Measurements from ENCODE around the gene ZHX3.

The ZHX3 gene

DNA sequence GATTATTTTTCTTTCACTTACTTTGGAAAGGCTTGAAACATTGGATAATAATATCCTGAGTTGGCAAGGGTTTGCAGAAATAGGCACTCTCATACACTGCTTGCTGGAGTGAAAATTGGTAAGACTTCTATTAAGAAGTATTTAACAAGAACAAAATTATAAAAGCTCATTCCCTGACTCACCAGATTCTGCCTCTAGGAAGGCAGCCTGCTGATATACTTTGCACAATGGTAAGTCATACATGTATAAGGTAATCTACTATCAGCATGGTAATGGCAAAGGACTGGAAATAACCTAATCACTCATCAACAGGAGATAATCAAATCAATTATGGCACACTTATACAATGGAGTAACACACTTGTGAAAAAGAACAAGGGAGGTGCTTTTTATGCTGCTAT is 94.4 kb downstream of the ZHX3 start:
- TF ChIP-seq, protein P1, sequence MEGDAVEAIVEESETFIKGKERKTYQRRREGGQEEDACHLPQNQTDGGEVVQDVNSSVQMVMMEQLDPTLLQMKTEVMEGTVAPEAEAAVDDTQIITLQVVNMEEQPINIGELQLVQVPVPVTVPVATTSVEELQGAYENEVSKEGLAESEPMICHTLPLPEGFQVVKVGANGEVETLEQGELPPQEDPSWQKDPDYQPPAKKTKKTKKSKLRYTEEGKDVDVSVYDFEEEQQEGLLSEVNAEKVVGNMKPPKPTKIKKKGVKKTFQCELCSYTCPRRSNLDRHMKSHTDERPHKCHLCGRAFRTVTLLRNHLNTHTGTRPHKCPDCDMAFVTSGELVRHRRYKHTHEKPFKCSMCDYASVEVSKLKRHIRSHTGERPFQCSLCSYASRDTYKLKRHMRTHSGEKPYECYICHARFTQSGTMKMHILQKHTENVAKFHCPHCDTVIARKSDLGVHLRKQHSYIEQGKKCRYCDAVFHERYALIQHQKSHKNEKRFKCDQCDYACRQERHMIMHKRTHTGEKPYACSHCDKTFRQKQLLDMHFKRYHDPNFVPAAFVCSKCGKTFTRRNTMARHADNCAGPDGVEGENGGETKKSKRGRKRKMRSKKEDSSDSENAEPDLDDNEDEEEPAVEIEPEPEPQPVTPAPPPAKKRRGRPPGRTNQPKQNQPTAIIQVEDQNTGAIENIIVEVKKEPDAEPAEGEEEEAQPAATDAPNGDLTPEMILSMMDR (conservative IDR thresholded peaks at IDR 0.05; ENCODE audit: low read length): no peak
- DNase-seq (ENCODE audit: low read depth): no peak
- H3K4me3 ChIP-seq (ENCODE audit: low read length): no peak overlapping the region

DNA sequence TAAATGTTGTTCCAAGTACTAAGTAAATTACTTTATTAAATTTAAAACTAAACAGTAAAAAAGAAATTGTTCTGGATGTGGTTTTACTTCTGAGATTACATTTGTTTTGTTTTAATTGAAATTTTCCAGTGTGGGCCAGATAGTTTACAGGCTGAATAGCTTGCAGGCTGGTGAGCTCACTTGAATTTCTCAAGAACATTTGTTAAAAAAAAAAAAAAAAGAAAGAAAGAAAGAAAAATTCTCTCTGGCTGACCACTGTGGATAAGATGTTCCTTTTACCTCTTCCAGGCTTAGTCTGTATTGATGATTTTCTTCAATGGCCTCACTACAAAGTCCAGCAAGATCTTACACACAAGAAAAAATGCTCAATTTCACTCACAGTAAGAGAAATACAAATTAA is 94.8 kb downstream of the ZHX3 start:
- H3K4me3 ChIP-seq (ENCODE audit: low read length): no peak overlapping the region
- TF ChIP-seq, protein P1 (conservative IDR thresholded peaks at IDR 0.05; ENCODE audit: low read length): no peak
- DNase-seq (ENCODE audit: low read depth): peak; percentile 54

DNA sequence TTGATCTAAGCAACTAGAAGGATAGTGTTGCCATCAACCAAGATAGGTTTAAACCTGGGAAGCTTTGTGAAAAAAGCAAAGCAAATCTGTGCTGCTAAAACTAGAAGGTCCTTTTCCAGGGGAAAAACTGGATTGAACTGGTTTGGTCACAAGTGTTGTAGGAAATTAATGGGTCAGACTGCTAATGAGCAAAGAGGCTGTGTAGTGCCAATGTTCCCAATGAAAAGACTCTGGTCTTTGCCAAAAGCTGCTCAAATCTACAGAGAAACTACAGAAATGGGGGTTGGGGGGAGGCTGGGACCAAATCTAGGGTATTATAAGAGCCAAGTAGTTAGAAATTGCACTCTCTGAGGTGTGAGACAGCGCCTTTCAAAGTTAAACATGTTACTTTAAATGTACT is 95.2 kb downstream of the ZHX3 start:
- TF ChIP-seq, protein P1 (conservative IDR thresholded peaks at IDR 0.05; ENCODE audit: low read length): no peak
- H3K4me3 ChIP-seq (ENCODE audit: low read length): no peak overlapping the region
- DNase-seq (ENCODE audit: low read depth): no peak

DNA sequence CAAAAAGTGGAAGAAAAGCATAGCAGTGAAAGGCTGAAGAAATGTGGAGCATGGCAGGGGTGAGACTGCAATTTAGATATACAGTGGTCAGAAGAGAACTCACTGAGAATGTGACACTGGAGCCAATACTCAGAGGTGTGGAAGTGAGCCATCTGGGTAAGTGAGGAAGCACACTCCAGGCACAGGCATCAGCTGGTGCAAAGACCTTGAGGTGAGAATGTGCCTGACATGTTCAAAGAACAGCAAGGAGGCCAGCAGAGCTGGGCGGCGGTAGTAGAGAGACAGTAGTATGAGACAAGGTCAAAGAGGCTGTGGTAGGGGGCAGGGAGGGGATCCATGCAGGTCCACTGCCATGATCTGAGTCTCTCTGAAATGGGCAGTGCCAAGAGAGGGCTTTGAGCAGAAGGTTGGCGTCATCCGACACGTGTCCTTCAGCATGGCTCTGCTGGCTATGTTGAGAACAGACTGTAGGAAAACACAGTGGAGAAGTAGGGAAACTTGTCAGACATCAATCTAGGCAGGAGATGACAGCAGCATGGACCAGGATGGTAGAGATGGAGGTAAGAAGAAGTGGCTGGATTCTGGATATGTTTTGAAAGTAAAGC is 95.8 kb downstream of the ZHX3 start:
- TF ChIP-seq, protein P1 (conservative IDR thresholded peaks at IDR 0.05; ENCODE audit: low read length): no peak
- no peak for DNase-seq (ENCODE audit: low read depth)
- H3K4me3 ChIP-seq (ENCODE audit: low read length): no peak overlapping the region

DNA sequence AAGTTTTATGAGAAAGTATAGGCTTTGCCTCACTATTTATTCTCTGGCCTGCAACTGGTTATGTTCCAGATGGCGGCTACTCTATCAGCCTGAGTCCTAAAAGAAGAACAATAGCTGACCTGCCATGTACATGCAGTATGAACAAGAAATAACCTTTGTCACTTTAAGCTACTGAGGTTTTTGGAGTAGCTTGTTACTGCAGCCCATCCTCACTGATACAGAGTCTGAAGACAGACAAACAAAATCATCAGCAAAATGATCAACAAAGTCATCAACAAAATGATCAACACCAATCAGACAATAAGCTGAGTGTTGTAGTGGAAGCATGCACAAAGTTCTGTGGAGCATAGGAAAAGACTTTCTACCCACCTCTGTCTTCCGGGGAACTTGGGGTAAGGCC is 97.7 kb downstream of the ZHX3 start:
- H3K4me3 ChIP-seq (ENCODE audit: low read length): no peak overlapping the region
- TF ChIP-seq, protein P1 (conservative IDR thresholded peaks at IDR 0.05; ENCODE audit: low read length): no peak
- DNase-seq (ENCODE audit: low read depth): no peak

DNA sequence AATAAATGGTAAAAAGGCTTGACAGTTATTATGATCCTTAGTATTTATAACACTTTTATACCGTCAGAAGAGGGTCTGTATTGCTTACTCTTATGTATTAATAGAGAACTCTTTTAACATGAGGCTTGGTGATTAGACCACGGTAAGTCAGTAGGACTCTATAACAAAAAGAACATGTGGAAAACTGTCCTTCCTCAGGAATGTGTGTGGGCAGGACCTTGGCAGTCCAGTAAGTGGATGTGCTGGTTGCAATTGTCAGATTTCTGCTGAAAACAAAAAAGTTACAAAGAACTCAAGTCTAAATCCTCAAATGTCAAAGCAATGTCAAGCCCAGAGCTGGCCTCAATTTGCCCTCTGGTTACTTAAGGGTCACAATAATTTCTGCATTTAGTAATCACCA is 99.1 kb downstream of the ZHX3 start:
- H3K4me3 ChIP-seq (ENCODE audit: low read length): no peak overlapping the region
- peak; percentile 87 for DNase-seq (ENCODE audit: low read depth)
- TF ChIP-seq, protein P1 (conservative IDR thresholded peaks at IDR 0.05; ENCODE audit: low read length): no peak

DNA sequence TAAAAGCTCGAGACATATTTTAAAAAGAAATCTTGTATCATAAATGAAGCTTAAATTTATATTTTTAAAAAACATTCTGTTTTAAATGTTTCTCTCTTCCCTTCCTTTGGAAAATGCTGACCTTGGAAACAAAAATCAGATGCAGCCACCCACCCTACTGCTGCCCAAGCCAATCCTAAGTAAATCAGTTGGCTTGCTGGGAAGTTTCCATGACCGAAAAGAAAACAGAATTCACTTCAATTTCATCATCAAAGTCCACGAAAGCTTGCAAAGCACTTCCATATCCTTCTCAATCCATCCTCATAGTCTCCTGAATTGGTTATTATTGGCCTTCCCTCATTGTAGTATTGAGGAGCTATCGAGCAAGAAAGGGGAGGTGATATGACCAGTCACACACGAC is 100.1 kb downstream of the ZHX3 start:
- no peak for DNase-seq (ENCODE audit: low read depth)
- H3K4me3 ChIP-seq (ENCODE audit: low read length): no peak overlapping the region
- TF ChIP-seq, protein P1 (conservative IDR thresholded peaks at IDR 0.05; ENCODE audit: low read length): no peak

Data from AG10803 (cell line).